ENCODE results near the gene VWA2. TPM values are rescaled to one million over a fixed set of nuclear protein-coding genes. Genes with fewer than 3 reads are reported as not detected.

VWA2 gene
- total RNA-seq, 1 donor from 2014 or later: not detected

DNA sequence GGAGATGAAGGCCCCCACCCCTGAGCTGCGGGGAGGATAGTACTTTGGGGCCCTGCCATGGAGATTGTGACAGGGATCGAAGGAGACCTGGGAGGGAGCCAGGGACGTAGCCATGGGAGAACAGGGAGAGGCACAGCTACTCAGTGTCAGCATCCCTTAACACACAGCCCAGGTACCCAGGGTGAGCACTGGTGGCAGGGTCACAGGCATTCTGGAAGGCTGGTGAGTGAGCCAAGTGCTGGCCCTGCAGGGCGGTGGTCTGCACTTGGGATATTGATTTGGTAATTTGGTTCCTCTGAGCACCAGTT is 39.8 kb downstream of the VWA2 start:
- H3K4me1 ChIP-seq: peaks cover 4% of the 10 kb centered on the region
- intact Hi-C loops (cut with micrococcal nuclease): no loop called here
- TF ChIP-seq, protein P1, sequence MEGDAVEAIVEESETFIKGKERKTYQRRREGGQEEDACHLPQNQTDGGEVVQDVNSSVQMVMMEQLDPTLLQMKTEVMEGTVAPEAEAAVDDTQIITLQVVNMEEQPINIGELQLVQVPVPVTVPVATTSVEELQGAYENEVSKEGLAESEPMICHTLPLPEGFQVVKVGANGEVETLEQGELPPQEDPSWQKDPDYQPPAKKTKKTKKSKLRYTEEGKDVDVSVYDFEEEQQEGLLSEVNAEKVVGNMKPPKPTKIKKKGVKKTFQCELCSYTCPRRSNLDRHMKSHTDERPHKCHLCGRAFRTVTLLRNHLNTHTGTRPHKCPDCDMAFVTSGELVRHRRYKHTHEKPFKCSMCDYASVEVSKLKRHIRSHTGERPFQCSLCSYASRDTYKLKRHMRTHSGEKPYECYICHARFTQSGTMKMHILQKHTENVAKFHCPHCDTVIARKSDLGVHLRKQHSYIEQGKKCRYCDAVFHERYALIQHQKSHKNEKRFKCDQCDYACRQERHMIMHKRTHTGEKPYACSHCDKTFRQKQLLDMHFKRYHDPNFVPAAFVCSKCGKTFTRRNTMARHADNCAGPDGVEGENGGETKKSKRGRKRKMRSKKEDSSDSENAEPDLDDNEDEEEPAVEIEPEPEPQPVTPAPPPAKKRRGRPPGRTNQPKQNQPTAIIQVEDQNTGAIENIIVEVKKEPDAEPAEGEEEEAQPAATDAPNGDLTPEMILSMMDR (IDR thresholded peaks at IDR 0.05; ENCODE audit: borderline replicate concordance): no peak
- H3K9me3 ChIP-seq (replicated peaks): no peaks in the 10 kb centered on the region
- no peaks in the 10 kb centered on the region for H3K27me3 ChIP-seq (ENCODE audit: low read depth)
- H3K4me3 ChIP-seq: no peak overlapping the region
- no peak overlapping the region for H3K27ac ChIP-seq (replicated peaks)
- no peak for DNase-seq
- H3K36me3 ChIP-seq: no peaks in the 10 kb centered on the region

DNA sequence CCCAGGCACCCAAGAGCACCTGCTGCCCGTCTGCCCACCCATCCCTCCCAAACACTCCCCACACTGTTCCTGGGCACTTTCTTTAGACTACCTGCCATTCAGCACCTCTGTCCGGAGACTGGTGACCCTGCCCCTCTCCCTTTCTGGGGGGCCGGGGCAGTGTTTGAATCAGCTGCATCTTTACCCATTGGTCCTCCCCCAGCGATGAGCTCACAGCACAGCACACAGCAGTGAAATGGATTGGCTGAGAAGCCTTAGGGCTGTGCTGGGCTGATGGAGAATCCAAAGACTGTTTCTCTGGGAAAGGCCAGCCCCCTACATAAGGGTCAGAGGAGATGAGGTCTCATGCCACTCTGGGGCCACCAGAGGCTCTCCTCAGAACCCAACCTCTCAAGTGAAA is 40.2 kb downstream of the VWA2 start:
- DNase-seq: no peak
- intact Hi-C loops (cut with micrococcal nuclease): no loop called here

DNA sequence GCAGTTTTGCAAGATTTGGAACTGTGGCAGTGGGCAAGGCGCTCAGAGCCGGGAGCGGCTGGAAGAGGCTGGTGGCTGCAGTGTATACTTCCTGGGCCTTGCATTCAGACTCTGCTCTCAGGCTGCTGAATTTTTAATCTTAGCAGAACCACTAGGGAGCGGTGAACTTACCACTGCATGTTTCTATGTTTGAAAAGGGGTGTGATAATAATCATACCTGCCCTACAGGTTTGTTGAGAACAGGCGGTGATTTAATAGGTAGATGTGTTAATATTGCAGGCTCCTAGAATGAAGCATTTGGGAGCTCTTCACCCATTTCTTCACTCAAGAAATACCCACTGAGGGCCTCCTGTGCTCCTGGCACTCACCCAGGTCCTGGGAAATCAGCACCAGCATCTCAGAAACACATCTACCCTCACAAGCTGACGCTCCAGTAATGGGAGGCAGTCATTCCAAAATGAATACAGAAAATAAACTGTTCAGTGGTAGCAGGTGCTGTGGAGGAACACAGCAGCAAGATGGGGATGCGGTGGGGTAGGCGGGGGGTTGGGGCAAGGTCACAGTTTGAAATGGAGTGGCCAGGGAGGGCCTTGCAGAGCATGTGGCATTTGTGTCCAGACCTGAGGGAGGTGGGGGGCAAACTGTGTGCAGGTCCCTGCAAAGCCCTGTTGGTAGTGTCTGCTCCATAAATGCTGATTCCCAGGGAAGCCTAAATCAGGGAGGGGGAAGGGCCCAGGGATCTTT is 41.0 kb downstream of the VWA2 start:
- TF ChIP-seq, protein P1 (IDR thresholded peaks at IDR 0.05; ENCODE audit: borderline replicate concordance): no peak
- DNase-seq: no peak

More for the DNA sequence above, 40.2 kb downstream of the VWA2 start:
- H3K27me3 ChIP-seq (ENCODE audit: low read depth): no peaks in the 10 kb centered on the region
- TF ChIP-seq, protein P1 (IDR thresholded peaks at IDR 0.05; ENCODE audit: borderline replicate concordance): no peak
- H3K4me1 ChIP-seq: peaks cover 9% of the 10 kb centered on the region
- no peak overlapping the region for H3K27ac ChIP-seq (replicated peaks)
- H3K9me3 ChIP-seq (replicated peaks): no peaks in the 10 kb centered on the region
- no peaks in the 10 kb centered on the region for H3K36me3 ChIP-seq
- no peak overlapping the region for H3K4me3 ChIP-seq

DNA sequence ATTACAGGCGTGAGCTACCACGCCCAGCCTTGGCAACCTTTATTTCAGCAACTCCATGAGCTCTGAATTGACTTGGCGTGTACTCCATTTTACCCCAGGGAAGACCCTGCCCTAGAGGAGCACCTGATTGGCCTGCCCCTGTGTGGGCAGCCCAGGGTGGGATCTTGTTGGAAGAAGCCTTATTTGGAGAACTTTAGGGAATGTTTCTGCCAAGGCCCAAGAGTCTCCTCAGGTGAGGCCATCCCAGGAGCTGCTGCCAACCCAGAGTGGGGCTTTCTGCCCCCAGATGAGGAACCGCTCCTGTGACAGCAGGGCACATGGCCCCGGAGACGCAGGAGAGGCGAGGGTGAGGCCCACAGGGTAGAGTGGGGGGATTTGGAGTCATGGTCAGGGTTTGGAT is 42.0 kb downstream of the VWA2 start:
- no peak for DNase-seq
- TF ChIP-seq, protein P1 (IDR thresholded peaks at IDR 0.05; ENCODE audit: borderline replicate concordance): no peak
- intact Hi-C loops (cut with micrococcal nuclease): no loop called here
- Histone ChIP-seq H3K27me3 (ENCODE audit: low read depth) (no peaks in the 10 kb centered on the region), H3K4me3 (no peak overlapping the region), H3K4me1 (peaks cover 16% of the 10 kb centered on the region), H3K27ac (replicated peaks) (no peak overlapping the region), H3K9me3 (replicated peaks) (no peaks in the 10 kb centered on the region), H3K36me3 (no peaks in the 10 kb centered on the region)

More for the DNA sequence above, 41.0 kb downstream of the VWA2 start:
- H3K4me3 ChIP-seq: no peak overlapping the region
- no peaks in the 10 kb centered on the region for H3K36me3 ChIP-seq
- no peaks in the 10 kb centered on the region for H3K27me3 ChIP-seq (ENCODE audit: low read depth)
- H3K4me1 ChIP-seq: peaks cover 16% of the 10 kb centered on the region
- intact Hi-C loops (cut with micrococcal nuclease): no loop called here
- H3K27ac ChIP-seq (replicated peaks): no peak overlapping the region
- H3K9me3 ChIP-seq (replicated peaks): no peaks in the 10 kb centered on the region

DNA sequence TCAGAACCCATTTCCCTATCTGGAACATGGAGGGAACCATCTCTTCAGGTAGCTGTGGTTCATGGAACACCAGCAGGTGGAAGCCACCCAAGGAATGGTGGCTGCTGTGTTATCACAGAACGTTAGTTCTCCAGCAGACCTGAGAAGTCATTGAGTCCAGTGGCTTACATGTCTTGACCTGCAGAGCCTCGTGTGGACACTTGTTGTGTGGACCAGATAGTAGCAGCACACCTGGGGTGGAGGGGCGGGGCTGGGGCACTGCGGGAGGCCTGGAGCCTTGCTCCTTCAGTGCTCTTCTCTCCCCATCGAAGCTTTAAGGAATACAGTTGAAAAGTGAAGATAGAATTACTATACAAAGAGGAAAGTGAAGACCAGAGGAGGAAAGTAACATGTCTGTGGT is 42.4 kb downstream of the VWA2 start:
- Histone ChIP-seq H3K36me3 (no peaks in the 10 kb centered on the region), H3K27ac (replicated peaks) (no peak overlapping the region), H3K27me3 (ENCODE audit: low read depth) (no peaks in the 10 kb centered on the region), H3K4me3 (no peak overlapping the region), H3K4me1 (peaks cover 16% of the 10 kb centered on the region), H3K9me3 (replicated peaks) (no peaks in the 10 kb centered on the region)
- DNase-seq: no peak
- TF ChIP-seq, protein P1 (IDR thresholded peaks at IDR 0.05; ENCODE audit: borderline replicate concordance): no peak
- intact Hi-C loops (cut with micrococcal nuclease): no loop called here

All from left ventricle myocardium inferior (tissue), 1 donor.